AML-193 (cell line): ENCODE measurements around the gene NDUFA13.

ENCODE experiments used
- DNase-seq, 2 experiments: peaks; one replicate each; lab custom pipeline; 2025; lab: John Stamatoyannopoulos, UW

The NDUFA13 gene

GRCh38 chr19:19571071-19571786 is 55.2 kb downstream of the NDUFA13 start:
- no peak for DNase-seq

GRCh38 chr19:19575411-19575810 is 59.4 kb downstream of the NDUFA13 start:
- DNase-seq = no peak
